M059J (cell line): ENCODE results near the gene LHFPL6. TPM values are rescaled to one million over a fixed set of nuclear protein-coding genes. Genes with fewer than 3 reads are reported as not detected.

ENCODE experiments used
- DNase-seq: peaks from one replicate; pipeline ENCODE4 v3.0.0-alpha.2; 2012; ENCODE audit warnings: low read depth
- total RNA-seq: library from RNA; depleted of rRNA; stranded (reverse); fragments of >200 nt; shearing (Covaris generic); gene quantifications from 2 replicates; pipeline ENCODE4 v1.2.3, GENCODE V29; 2014

LHFPL6 gene
- total RNA-seq, 1 experiment from 2014 or later, result 39.0 TPM

- DNase-seq, result no peak
Observed at GRCh38 chr13:39590466-39591036, 12.4 kb downstream of the LHFPL6 start.

GRCh38 chr13:39588384-39588783 lies 14.6 kb downstream of the LHFPL6 start:
- DNase-seq, result no peak

GRCh38 chr13:39587939-39588338 lies 15.1 kb downstream of the LHFPL6 start:
- no peak for DNase-seq

- no peak for DNase-seq
Observed at GRCh38 chr13:39586958-39587605, 15.9 kb downstream of the LHFPL6 start.

- no peak for DNase-seq
Observed at GRCh38 chr13:39586151-39586550, 16.8 kb downstream of the LHFPL6 start.

- DNase-seq, result no peak
Observed at GRCh38 chr13:39585219-39585618, 17.8 kb downstream of the LHFPL6 start.

- no peak for DNase-seq
Observed at GRCh38 chr13:39580881-39581575, 22.0 kb downstream of the LHFPL6 start.

- DNase-seq, result peak; percentile 55
Observed at GRCh38 chr13:39578821-39579291, 24.1 kb downstream of the LHFPL6 start.

GRCh38 chr13:39577838-39578491 lies 25.0 kb downstream of the LHFPL6 start:
- no peak for DNase-seq

- no peak for DNase-seq
Observed at GRCh38 chr13:39577203-39577602, 25.8 kb downstream of the LHFPL6 start.

GRCh38 chr13:39575641-39576238 lies 27.3 kb downstream of the LHFPL6 start:
- no peak for DNase-seq

GRCh38 chr13:39571502-39572092 lies 31.4 kb downstream of the LHFPL6 start:
- no peak for DNase-seq

- DNase-seq, result peak; percentile 62
Observed at GRCh38 chr13:39567569-39567968, 35.4 kb downstream of the LHFPL6 start.

GRCh38 chr13:39566216-39566869 lies 36.6 kb downstream of the LHFPL6 start:
- no peak for DNase-seq

GRCh38 chr13:39565036-39565949 lies 37.7 kb downstream of the LHFPL6 start:
- peak; percentile 92 for DNase-seq

- no peak for DNase-seq
Observed at GRCh38 chr13:39563470-39563735, 39.6 kb downstream of the LHFPL6 start.

- DNase-seq, result no peak
Observed at GRCh38 chr13:39561971-39562370, 41.0 kb downstream of the LHFPL6 start.

- DNase-seq, result no peak
Observed at GRCh38 chr13:39559847-39560246, 43.1 kb downstream of the LHFPL6 start.

- no peak for DNase-seq
Observed at GRCh38 chr13:39557285-39557955, 45.6 kb downstream of the LHFPL6 start.

GRCh38 chr13:39556866-39557265 lies 46.1 kb downstream of the LHFPL6 start:
- no peak for DNase-seq
